H1 (cell line): Measurements from ENCODE around the gene MAP10. TPM values are rescaled to one million over a fixed set of nuclear protein-coding genes. Genes with fewer than 3 reads are reported as not detected.

Experiments
- BACH1 ChIP-seq: IDR thresholded peaks from 2 replicates; pipeline ENCODE4 v1.6.1; 2012; ENCODE audit warnings: low read length, improper control_type of control experiment
- BRCA1 ChIP-seq: IDR thresholded peaks from 2 replicates; pipeline ENCODE4 v1.6.1; 2012; ENCODE audit warnings: low read depth, low read length, improper control_type of control experiment
- CBX8 ChIP-seq: fragments of 300-800, 300-1000 bp; sonication (generic); IDR thresholded peaks from 2 replicates; pipeline ENCODE4 v1.7.1; 2016; ENCODE audit warnings: low read depth, low read length, borderline replicate concordance
- CHD2 ChIP-seq: IDR thresholded peaks from 2 replicates; pipeline ENCODE4 v1.6.1; 2012; ENCODE audit warnings: low read length, improper control_type of control experiment
- E2F6 ChIP-seq: IDR thresholded peaks from 2 replicates; pipeline ENCODE4 v1.6.1; 2012; ENCODE audit warnings: inconsistent platforms
- EGR1 ChIP-seq: IDR thresholded peaks from 2 replicates; pipeline ENCODE4 v1.6.1; 2011; ENCODE audit warnings: low read depth, low read length, borderline replicate concordance
- EP300 ChIP-seq, 2 experiments: IDR thresholded peaks; 1 replicate in 1 of 2; 2 replicates in 1 of 2; pipeline ENCODE4 v1.6.1; 2011 to 2012; ENCODE audit warnings: low read depth in 2 of 2, low read length in 2 of 2, mild to moderate bottlenecking in 2 of 2, borderline replicate concordance in 1 of 2, inconsistent platforms in 1 of 2, moderate library complexity in 1 of 2
- EZH2 ChIP-seq: fragments of 200-600 bp; sonication (generic); IDR thresholded peaks from 2 replicates; pipeline ENCODE4 v1.7.1; 2012; ENCODE audit warnings: low read depth, mild to moderate bottlenecking, moderate library complexity, low read length, inconsistent platforms; ENCODE audit not compliant: severe bottlenecking
- JUN ChIP-seq: IDR thresholded peaks from 2 replicates; pipeline ENCODE4 v1.6.1; 2011; ENCODE audit warnings: low read depth, mild to moderate bottlenecking, improper control_type of control experiment, low read length
- KDM5A ChIP-seq: fragments of 200-600 bp; IDR thresholded peaks from 2 replicates; pipeline ENCODE4 v1.7.1; 2012; ENCODE audit warnings: mild to moderate bottlenecking, low read length, inconsistent platforms, mixed read lengths
- PHF8 ChIP-seq: fragments of 200-600 bp; sonication (generic); conservative IDR thresholded peaks from 2 replicates; pipeline ENCODE4 v1.7.1; 2012; ENCODE audit warnings: low read depth, mild to moderate bottlenecking, inconsistent platforms, low read length, moderate library complexity
- POLR2AphosphoS5 ChIP-seq: IDR thresholded peaks from 2 replicates; pipeline ENCODE4 v1.6.1; 2011; ENCODE audit warnings: low read depth, low read length
- RAD21 ChIP-seq, 2 experiments: IDR thresholded peaks in 1 of 2; conservative IDR thresholded peaks in 1 of 2; 2 replicates each; pipeline ENCODE4 v1.6.1; 2011; ENCODE audit warnings: low read depth in 2 of 2, low read length in 2 of 2, improper control_type of control experiment in 1 of 2, inconsistent platforms in 1 of 2, mild to moderate bottlenecking in 1 of 2, moderate library complexity in 1 of 2
- RFX5 ChIP-seq: IDR thresholded peaks from 2 replicates; pipeline ENCODE4 v1.6.1; 2011; ENCODE audit warnings: low read depth, low read length, improper control_type of control experiment, borderline replicate concordance
- SAP30 ChIP-seq: fragments of 300-600 bp; sonication (generic); IDR thresholded peaks from 2 replicates; pipeline ENCODE4 v1.7.1; 2012; ENCODE audit warnings: low read length, moderate library complexity, mild to moderate bottlenecking, inconsistent platforms; ENCODE audit not compliant: insufficient read depth, insufficient replicate concordance
- SIX5 ChIP-seq: IDR thresholded peaks from 2 replicates; pipeline ENCODE4 v1.6.1; 2011; ENCODE audit warnings: mild to moderate bottlenecking, low read depth, low read length
- SP1 ChIP-seq: IDR thresholded peaks from 2 replicates; pipeline ENCODE4 v1.6.1; 2011; ENCODE audit warnings: low read depth, low read length
- SRF ChIP-seq: IDR thresholded peaks from 2 replicates; pipeline ENCODE4 v1.6.1; 2011; ENCODE audit warnings: mild to moderate bottlenecking, low read depth, low read length, moderate library complexity
- USF2 ChIP-seq: IDR thresholded peaks from 2 replicates; pipeline ENCODE4 v1.6.1; 2011; ENCODE audit warnings: low read length, improper control_type of control experiment
- polyA plus RNA-seq, 7 experiments: library from polyadenylated mRNA; depleted of rRNA in 3 of 7; stranded (reverse) in 5 of 7; unstranded in 2 of 7; fragments of >200 nt in 5 of 7; fragments of 200-250 nt in 2 of 7; gene quantifications; 1 replicate in 5 of 7; 2 replicates in 1 of 7; 4 replicates in 1 of 7; pipeline versions ENCODE4 v1.2.1 to v1.2.3, GENCODE V29; 2011 to 2013; ENCODE audit warnings: missing spikeins in 2 of 7, mixed read lengths in 2 of 7
- total RNA-seq: library from RNA; stranded (reverse); fragmentation: NEBNext Ultra II Directional; extraction: Animal tissue kit (Norgen Biotek cat#: 25700); gene quantifications from 2 replicates; pipeline ENCODE4 v1.2.1, GENCODE V29; 2021

The MAP10 gene
- total and polyA plus RNA-seq, 2 of the 8 experiments (the other 6 are each of a cell fraction or from before 2014, with no cell fraction given): 1.5 to 3.5 TPM

GRCh38 chr1:232805269-232806185 lies at the start of gene MAP10 (continued):
- TF ChIP-seq E2F6 (peak; percentile 89), EGR1 (no peak), RAD21 (IDR thresholded peaks at IDR 0.05 in 1 of 2, conservative IDR thresholded peaks at IDR 0.05 in 1 of 2; ENCODE audit: low read depth in 2 of 2, low read length in 2 of 2) (peak in 1 of 2 experiments; percentile 23; a peak in 1 of 4 replicates), BRCA1 (peak; percentile 98), POLR2AphosphoS5 (peak; percentile 82), BACH1 (no peak; the same call in 1 of the 2 replicates), EP300 (IDR thresholded peaks at IDR 0.05; ENCODE audit: borderline replicate concordance in 1 of 2, low read depth in 2 of 2, low read length in 2 of 2) (no peak), EZH2 (no peak), CHD2 (peak; percentile 100), KDM5A (no peak), SIX5 (no peak), RFX5 (no peak), USF2 (no peak), SAP30 (peak; percentile 35), JUN (no peak), SP1 (no peak), PHF8 (peak; percentile 89), SRF (no peak), CBX8 (no peak)
